Measurements from ENCODE around the gene GLT8D1. TPM values are rescaled to one million over a fixed set of nuclear protein-coding genes. Genes with fewer than 3 reads are reported as not detected.
A peak's percentile ranks its signal among the peaks of the same experiment; 100 is the strongest.

GLT8D1 gene
- total RNA-seq, 1 experiment from 2014 or later, result 26.5 TPM

DNA sequence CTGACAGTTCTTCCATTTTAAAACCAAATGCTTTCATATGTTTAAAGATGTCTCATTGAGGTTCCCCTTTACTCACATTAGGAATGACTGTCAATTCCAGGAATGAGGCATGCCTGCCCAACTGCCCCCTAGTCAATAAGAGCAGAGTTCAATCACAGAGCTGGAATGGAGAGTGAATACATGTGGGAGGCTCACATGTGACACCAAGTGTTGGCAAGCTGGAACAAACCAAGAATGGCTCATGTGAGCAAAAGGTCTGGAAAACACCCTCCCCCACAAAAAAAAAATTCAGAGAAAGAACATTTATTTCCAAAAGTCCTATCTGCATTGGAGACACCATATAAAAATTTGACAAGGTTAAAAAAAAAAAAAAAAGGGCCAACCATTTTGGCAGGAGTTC lies 23.6 kb downstream of the GLT8D1 start:
- Histone ChIP-seq H3K27ac (ENCODE audit: low read depth, low read length, poor library complexity, severe bottlenecking) (peak overlapping the region; percentile 30), H3K9me3 (ENCODE audit: low read depth, low read length, poor library complexity, severe bottlenecking) (no peaks in the 10 kb centered on the region), H3K4me1 (ENCODE audit: insufficient read depth, low read length, poor library complexity, severe bottlenecking) (peaks cover 9% of the 10 kb centered on the region), H3K27me3 (replicated peaks; ENCODE audit: insufficient read depth, low read depth, low read length, poor library complexity) (no peaks in the 10 kb centered on the region), H3K36me3 (ENCODE audit: insufficient read depth, low read length, poor library complexity, severe bottlenecking) (peaks cover 25% of the 10 kb centered on the region), H3K4me3 (ENCODE audit: low read depth, low read length, poor library complexity, severe bottlenecking) (no peak overlapping the region)
- POLR2A ChIA-PET (ENCODE audit: low non-redundant PET), result no interaction called here
- TF ChIP-seq EZH2 (IDR thresholded peaks at IDR 0.05; ENCODE audit: borderline replicate concordance, low read depth, low read length, poor library complexity, severe bottlenecking), result no peak
- TF ChIP-seq, protein P1, sequence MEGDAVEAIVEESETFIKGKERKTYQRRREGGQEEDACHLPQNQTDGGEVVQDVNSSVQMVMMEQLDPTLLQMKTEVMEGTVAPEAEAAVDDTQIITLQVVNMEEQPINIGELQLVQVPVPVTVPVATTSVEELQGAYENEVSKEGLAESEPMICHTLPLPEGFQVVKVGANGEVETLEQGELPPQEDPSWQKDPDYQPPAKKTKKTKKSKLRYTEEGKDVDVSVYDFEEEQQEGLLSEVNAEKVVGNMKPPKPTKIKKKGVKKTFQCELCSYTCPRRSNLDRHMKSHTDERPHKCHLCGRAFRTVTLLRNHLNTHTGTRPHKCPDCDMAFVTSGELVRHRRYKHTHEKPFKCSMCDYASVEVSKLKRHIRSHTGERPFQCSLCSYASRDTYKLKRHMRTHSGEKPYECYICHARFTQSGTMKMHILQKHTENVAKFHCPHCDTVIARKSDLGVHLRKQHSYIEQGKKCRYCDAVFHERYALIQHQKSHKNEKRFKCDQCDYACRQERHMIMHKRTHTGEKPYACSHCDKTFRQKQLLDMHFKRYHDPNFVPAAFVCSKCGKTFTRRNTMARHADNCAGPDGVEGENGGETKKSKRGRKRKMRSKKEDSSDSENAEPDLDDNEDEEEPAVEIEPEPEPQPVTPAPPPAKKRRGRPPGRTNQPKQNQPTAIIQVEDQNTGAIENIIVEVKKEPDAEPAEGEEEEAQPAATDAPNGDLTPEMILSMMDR (conservative IDR thresholded peaks at IDR 0.05; ENCODE audit: low read depth, low read length), result 0 out of 2 replicates have a peak, but pooled peaks have one; percentile 14
- DNase-seq (ENCODE audit: low spot score), result no peak
- intact Hi-C loops (cut with micrococcal nuclease; ENCODE audit: unreplicated experiment), result no loop called here
- no TSS peak for BruUV-seq (replicated peaks)
- CTCF ChIA-PET, result no interaction called here

DNA sequence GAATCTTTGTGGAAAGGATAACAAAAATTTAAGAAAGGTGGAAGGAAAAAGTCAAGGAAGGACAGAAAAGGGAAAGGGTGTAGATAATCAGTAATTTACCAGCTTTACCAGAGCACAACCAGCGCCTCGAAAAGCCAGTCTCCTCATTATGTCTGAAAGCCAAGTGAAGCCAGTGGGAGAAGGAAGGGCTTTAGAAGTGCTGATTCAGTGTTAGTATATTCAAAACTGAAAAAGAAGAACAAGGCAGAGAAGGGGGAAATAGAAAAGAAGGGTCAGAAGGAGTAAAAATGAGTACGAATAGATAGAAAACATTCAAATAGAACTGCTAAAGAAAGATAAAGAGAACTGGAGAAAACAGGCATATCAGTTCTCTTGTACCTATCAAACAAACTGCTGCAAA lies 24.0 kb downstream of the GLT8D1 start:
- H3K4me3 ChIP-seq (ENCODE audit: low read depth, low read length, poor library complexity, severe bottlenecking), result no peak overlapping the region
- intact Hi-C loops (cut with micrococcal nuclease; ENCODE audit: unreplicated experiment), result no loop called here
- H3K4me1 ChIP-seq (ENCODE audit: insufficient read depth, low read length, poor library complexity, severe bottlenecking), result peaks cover 7% of the 10 kb centered on the region
- CTCF ChIA-PET, result no interaction called here
- peaks cover 21% of the 10 kb centered on the region for H3K36me3 ChIP-seq (ENCODE audit: insufficient read depth, low read length, poor library complexity, severe bottlenecking)
- no peaks in the 10 kb centered on the region for H3K27me3 ChIP-seq (replicated peaks; ENCODE audit: insufficient read depth, low read depth, low read length, poor library complexity)
- DNase-seq (ENCODE audit: low spot score), result no peak
- H3K9me3 ChIP-seq (ENCODE audit: low read depth, low read length, poor library complexity, severe bottlenecking), result no peaks in the 10 kb centered on the region
- TF ChIP-seq EZH2 (IDR thresholded peaks at IDR 0.05; ENCODE audit: borderline replicate concordance, low read depth, low read length, poor library complexity, severe bottlenecking), result no peak
- TF ChIP-seq, protein P1 (conservative IDR thresholded peaks at IDR 0.05; ENCODE audit: low read depth, low read length), result no peak
- POLR2A ChIA-PET (ENCODE audit: low non-redundant PET), result no interaction called here
- H3K27ac ChIP-seq (ENCODE audit: low read depth, low read length, poor library complexity, severe bottlenecking), result peak overlapping the region; percentile 30
- BruUV-seq (replicated peaks), result no TSS peak

DNA sequence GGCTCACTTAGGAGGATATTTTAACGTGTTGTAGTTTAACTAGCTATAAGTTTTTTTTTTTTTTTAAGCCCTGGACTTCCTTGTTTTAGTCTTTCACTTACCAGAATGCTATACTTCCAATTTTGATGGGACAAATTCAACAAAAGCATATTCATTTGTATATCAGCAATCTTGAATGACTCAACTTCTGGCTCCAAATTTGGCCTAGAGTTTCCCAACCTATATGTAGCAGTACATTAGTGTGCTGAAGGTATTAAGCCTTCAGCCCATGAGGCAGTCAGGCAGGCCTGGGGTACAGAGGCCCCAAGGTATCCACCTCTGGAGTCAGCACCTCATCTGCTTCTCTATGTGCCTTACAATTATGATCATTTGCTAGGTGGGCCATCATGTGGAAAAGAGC lies 25.8 kb downstream of the GLT8D1 start:
- H3K27ac ChIP-seq (ENCODE audit: low read depth, low read length, poor library complexity, severe bottlenecking), result peak overlapping the region; percentile 68
- intact Hi-C loops (cut with micrococcal nuclease; ENCODE audit: unreplicated experiment), result no loop called here
- BruUV-seq (replicated peaks), result no TSS peak

More for the DNA sequence above, 25.8 kb downstream of the GLT8D1 start:
- Histone ChIP-seq H3K27me3 (replicated peaks; ENCODE audit: insufficient read depth, low read depth, low read length, poor library complexity) (no peaks in the 10 kb centered on the region), H3K36me3 (ENCODE audit: insufficient read depth, low read length, poor library complexity, severe bottlenecking) (peaks cover 26% of the 10 kb centered on the region), H3K4me3 (ENCODE audit: low read depth, low read length, poor library complexity, severe bottlenecking) (no peak overlapping the region), H3K9me3 (ENCODE audit: low read depth, low read length, poor library complexity, severe bottlenecking) (no peaks in the 10 kb centered on the region), H3K4me1 (ENCODE audit: insufficient read depth, low read length, poor library complexity, severe bottlenecking) (peaks cover 7% of the 10 kb centered on the region)
- DNase-seq (ENCODE audit: low spot score), result no peak
- ChIA-PET CTCF (no interaction called here), POLR2A (ENCODE audit: low non-redundant PET) (no interaction called here)
- TF ChIP-seq, protein P1 (conservative IDR thresholded peaks at IDR 0.05; ENCODE audit: low read depth, low read length), result no peak
